ENCODE results near the gene CAST. TPM values are rescaled to one million over a fixed set of nuclear protein-coding genes. Genes with fewer than 3 reads are reported as not detected.

CAST gene
- total RNA-seq, 2 experiments from 2014 or later = 40.5 to 90.1 TPM

DNA sequence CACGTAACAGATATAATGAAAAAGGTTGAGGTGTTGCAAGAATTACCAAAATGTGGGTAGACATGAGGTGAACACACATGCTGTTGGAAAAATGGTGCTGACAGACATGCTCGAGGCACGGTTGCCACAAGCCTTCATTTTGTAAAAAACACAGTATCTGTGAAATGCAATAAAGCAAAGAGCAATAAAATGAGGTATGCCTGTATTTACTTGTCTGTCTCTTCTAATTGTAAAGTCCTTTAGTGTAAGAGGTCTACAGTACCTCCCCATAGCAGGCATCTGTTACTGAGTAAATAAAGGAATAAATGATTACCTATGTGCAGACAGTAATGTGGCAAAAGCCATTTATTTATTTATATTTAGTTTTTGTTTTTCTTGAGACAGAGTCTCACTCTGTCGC lies 3.0 kb upstream of the CAST start:
- CTCF ChIA-PET (ENCODE audit: unreplicated experiment) = no interaction called here
- POLR2A ChIA-PET = interaction anchor here (1.3 to 1.5 kb wide), 2 partner anchors 10 to 40 kb away, joined by 4 to 6 read pairs; no protein-coding TSS in a partner anchor
- H3K4me2 ChIP-seq (ENCODE audit: low read length) = no peak overlapping the region
- H3K4me3 ChIP-seq (ENCODE audit: low read depth, low read length, poor library complexity, severe bottlenecking) = no peak overlapping the region
- no peak overlapping the region for H2AFZ ChIP-seq (ENCODE audit: low read length)
- intact Hi-C loops (cut with micrococcal nuclease; ENCODE audit: unreplicated experiment) = no loop called here
- H4K20me1 ChIP-seq (ENCODE audit: insufficient read depth, low read length) = no peaks in the 10 kb centered on the region
- DNase-seq (ENCODE audit: low spot score) = no peak
- peaks cover 19% of the 10 kb centered on the region for H3K4me1 ChIP-seq (ENCODE audit: insufficient read depth, low read length, poor library complexity, severe bottlenecking)
- H3K9me3 ChIP-seq (ENCODE audit: low read length) = no peaks in the 10 kb centered on the region
- H3K79me2 ChIP-seq (ENCODE audit: insufficient read depth, low read depth, low read length) = no peaks in the 10 kb centered on the region
- no peaks in the 10 kb centered on the region for H3K36me3 ChIP-seq (ENCODE audit: insufficient read depth, low read length)
- no peak overlapping the region for H3K27ac ChIP-seq (ENCODE audit: low read depth, low read length, poor library complexity, severe bottlenecking)
- no peaks in the 10 kb centered on the region for H3K9me2 ChIP-seq (ENCODE audit: insufficient read depth, low read length)
- TF ChIP-seq, protein P1, sequence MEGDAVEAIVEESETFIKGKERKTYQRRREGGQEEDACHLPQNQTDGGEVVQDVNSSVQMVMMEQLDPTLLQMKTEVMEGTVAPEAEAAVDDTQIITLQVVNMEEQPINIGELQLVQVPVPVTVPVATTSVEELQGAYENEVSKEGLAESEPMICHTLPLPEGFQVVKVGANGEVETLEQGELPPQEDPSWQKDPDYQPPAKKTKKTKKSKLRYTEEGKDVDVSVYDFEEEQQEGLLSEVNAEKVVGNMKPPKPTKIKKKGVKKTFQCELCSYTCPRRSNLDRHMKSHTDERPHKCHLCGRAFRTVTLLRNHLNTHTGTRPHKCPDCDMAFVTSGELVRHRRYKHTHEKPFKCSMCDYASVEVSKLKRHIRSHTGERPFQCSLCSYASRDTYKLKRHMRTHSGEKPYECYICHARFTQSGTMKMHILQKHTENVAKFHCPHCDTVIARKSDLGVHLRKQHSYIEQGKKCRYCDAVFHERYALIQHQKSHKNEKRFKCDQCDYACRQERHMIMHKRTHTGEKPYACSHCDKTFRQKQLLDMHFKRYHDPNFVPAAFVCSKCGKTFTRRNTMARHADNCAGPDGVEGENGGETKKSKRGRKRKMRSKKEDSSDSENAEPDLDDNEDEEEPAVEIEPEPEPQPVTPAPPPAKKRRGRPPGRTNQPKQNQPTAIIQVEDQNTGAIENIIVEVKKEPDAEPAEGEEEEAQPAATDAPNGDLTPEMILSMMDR (conservative IDR thresholded peaks at IDR 0.05; ENCODE audit: low read length) = no peak
- no peak for TF ChIP-seq EZH2phosphoT487 (IDR thresholded peaks at IDR 0.05; ENCODE audit: borderline replicate concordance, low read depth, low read length)
- BruUV-seq (replicated peaks) = no TSS peak

DNA sequence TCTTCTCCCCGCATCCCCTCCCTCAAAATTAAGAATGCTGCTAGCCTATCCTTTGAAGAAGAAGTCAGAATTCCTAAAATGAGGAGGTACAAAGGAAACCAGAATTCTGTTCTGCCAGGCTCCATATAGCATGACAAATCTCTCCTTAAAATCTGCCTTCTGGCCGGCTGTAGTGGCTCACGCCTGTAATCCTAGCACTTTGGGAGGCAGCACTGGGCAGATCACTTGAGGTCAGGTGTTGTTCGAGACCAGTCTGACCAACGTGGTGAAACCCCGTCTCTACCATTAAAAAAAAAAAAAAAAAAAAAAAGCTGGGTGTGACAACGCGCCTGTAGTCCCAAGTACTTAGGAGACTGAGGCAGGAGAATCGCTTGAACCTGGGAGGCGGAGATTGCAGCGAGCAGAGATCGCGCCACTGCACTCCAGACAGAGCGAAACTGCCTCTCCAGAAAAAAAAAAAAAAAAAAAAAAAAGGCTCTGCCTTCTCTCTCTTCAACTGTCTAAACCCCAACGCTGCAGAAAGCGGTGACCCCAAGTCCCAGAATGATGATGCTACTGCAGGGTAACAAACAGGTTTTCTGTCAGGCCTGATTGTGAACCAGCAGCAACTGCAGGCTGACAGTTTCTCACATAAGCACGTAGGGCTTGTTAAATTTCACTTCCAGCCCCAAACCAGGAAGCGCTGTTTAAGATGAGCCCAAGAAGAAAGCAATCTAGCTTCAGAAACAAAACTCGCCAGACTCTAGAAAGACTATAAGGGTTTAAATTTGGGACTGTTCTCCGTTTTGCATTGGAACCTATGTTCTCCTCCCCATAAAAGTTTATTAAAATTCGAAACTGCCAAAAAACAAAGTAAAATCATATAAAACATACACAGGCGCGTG lies 963 bp upstream of the CAST start:
- Histone ChIP-seq H3K4me1 (ENCODE audit: insufficient read depth, low read length, poor library complexity, severe bottlenecking) (peaks cover 23% of the 10 kb centered on the region), H3K4me2 (ENCODE audit: low read length) (peak overlapping the region; percentile 85), H3K4me3 (ENCODE audit: low read depth, low read length, poor library complexity, severe bottlenecking) (peak overlapping the region; percentile 80), H2AFZ (ENCODE audit: low read length) (peak overlapping the region; percentile 98), H3K27ac (ENCODE audit: low read depth, low read length, poor library complexity, severe bottlenecking) (peak overlapping the region; percentile 88), H3K79me2 (ENCODE audit: insufficient read depth, low read depth, low read length) (no peaks in the 10 kb centered on the region; the same call in 1 of the 2 replicates), H3K36me3 (ENCODE audit: insufficient read depth, low read length) (no peaks in the 10 kb centered on the region), H4K20me1 (ENCODE audit: insufficient read depth, low read length) (no peaks in the 10 kb centered on the region), H3K9me2 (ENCODE audit: insufficient read depth, low read length) (no peaks in the 10 kb centered on the region), H3K9me3 (ENCODE audit: low read length) (no peaks in the 10 kb centered on the region)
- intact Hi-C loops (cut with micrococcal nuclease; ENCODE audit: unreplicated experiment) = loop anchor here (1.0 to 5.0 kb wide), 2 partner anchors 522 to 1014 kb away; partner anchors contain the start of genes RFESD and RIOK2
- TSS peak; percentile 93 for BruUV-seq (replicated peaks)
- no peak for TF ChIP-seq EZH2phosphoT487 (IDR thresholded peaks at IDR 0.05; ENCODE audit: borderline replicate concordance, low read depth, low read length)
- TF ChIP-seq, protein P1 (conservative IDR thresholded peaks at IDR 0.05; ENCODE audit: low read length) = no peak
- DNase-seq (ENCODE audit: low spot score) = peak; percentile 74
- ChIA-PET CTCF (ENCODE audit: unreplicated experiment) (no interaction called here), POLR2A (interaction anchor here (0.6 to 2.5 kb wide), 21 partner anchors 9 to 539 kb away, joined by 3 to 12 read pairs (median 3); partner anchors contain the start of gene ERAP1)

Measured in OCI-LY7 (cell line).